Spleen (tissue), 7 donors: ENCODE results near the gene SRPK2.

Experiments used
- CTCF ChIP-seq, 11 experiments: fragments of 200-600 bp in 7 of 11; fragments of 450-650 bp in 4 of 11; sonication (generic) in 4 of 11; IDR thresholded peaks in 8 of 11; conservative IDR thresholded peaks in 3 of 11; 1 replicate in 7 of 11; 2 replicates in 4 of 11; pipeline versions ENCODE4 v1.4.0 to v1.8.0; 2016 to 2021; ENCODE audit warnings: antibody characterized with exemption in 11 of 11, inconsistent platforms in 4 of 11, mild to moderate bottlenecking in 1 of 11
- POLR2A ChIP-seq, 3 donors: fragments of 450-650 bp; IDR thresholded peaks; one replicate each; pipeline ENCODE4 v1.5.1; 2017; ENCODE audit warnings: antibody characterized with exemption in 3 of 3, mild to moderate bottlenecking in 1 of 3
- donor health status: DM: no; HTN: no; CAD: no; lungs with moderate emphysema.
- donor health status: DM: no; HTN: no; CAD: no.
- donor health status: DM: no; HTN: no; CAD: no.

DNA sequence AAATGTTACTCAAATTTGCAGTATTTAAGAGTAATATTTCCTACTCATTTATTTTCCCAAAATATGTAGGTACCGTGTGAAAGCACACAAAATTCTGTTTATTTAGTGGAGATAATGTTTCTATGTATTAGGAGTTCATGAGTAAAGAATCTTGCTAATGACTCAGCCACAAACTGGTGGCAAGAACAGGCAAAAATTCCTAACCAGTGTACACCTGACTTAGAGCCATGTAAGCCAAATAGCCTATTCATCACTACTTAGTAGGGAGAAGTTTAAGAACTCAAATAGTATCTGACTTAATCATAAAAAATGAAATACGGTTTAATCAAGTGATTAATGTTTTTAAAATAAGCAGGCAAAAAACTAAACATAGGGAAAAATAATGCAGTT, 169.0 kb downstream of the SRPK2 start:
- TF ChIP-seq CTCF (IDR thresholded peaks at IDR 0.05 in 8 of 11, conservative IDR thresholded peaks at IDR 0.05 in 3 of 11) (no peak), POLR2A (IDR thresholded peaks at IDR 0.05) (no peak)
